Cardiac fibroblast (primary cell): ENCODE results near the gene GRM2.

ENCODE experiments used
- DNase-seq, 2 donors: peaks; one replicate each; pipeline versions ENCODE4 v3.0.0 to v3.0.0-alpha.2; 2010; ENCODE audit warnings: low read depth in 2 of 2
- H3K4me3 ChIP-seq, 2 donors: replicated peaks in 1 of 2; 1 replicate in 1 of 2; 2 replicates in 1 of 2; pipeline ENCODE4 v1.5.1; 2011; ENCODE audit warnings: low read depth in 2 of 2, low read length in 2 of 2, mild to moderate bottlenecking in 2 of 2, moderate library complexity in 1 of 2
- CTCF ChIP-seq: IDR thresholded peaks from one replicate; pipeline ENCODE4 v1.5.1; 2011; ENCODE audit warnings: low read depth, mild to moderate bottlenecking, low read length, inconsistent platforms

GRM2 gene

DNA sequence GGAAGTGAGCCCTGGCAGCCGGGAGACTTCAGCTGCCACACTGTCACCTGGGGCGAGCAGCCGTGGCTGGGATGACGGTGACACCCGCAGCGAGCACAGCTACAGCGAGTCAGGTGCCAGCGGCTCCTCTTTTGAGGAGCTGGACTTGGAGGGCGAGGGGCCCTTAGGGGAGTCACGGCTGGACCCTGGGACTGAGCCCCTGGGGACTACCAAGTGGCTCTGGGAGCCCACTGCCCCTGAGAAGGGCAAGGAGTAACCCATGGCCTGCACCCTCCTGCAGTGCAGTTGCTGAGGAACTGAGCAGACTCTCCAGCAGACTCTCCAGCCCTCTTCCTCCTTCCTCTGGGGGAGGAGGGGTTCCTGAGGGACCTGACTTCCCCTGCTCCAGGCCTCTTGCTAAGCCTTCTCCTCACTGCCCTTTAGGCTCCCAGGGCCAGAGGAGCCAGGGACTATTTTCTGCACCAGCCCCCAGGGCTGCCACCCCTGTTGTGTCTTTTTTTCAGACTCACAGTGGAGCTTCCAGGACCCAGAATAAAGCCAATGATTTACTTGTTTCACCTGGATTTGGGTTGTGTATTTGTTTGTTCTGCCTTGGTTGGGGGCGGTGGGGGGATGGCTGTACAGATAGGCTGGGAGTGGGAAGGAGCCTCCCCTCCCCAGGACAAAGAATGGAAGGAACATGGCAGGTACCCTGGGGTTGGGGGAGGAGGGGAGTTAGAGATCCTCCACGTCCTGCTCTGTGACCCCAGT, 2.9 kb upstream of the GRM2 start:
- no peak for DNase-seq
- H3K4me3 ChIP-seq: no peak overlapping the region
- no peak for TF ChIP-seq CTCF

DNA sequence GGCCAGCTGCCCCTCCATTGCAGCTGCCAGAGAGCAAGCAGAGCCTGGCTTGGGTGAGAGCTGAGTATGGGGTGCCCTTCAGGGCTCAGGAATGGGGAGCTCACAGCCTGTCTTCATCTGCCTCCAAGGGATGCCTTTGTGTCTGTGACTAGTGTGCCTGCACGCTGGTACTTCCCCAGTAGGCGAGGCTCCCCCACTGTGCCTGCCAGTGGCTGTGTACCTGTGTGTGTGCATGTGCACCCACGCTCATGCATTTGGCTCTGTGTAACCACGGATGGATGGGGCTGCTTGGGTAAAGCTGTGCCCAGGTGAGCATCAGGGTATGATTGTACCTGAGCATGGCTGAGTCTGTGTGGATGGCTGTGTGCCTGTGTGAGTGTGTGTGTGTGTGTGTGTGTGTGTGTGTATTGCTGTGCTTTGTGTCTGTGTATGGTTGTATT, 2.3 kb upstream of the GRM2 start:
- TF ChIP-seq CTCF: no peak
- DNase-seq: no peak
- no peak overlapping the region for H3K4me3 ChIP-seq

- H3K4me3 ChIP-seq: no peak overlapping the region
- DNase-seq: no peak
- no peak for TF ChIP-seq CTCF
Observed at GRCh38 chr3:51705276-51706020, 1.4 kb upstream of the GRM2 start.

DNA sequence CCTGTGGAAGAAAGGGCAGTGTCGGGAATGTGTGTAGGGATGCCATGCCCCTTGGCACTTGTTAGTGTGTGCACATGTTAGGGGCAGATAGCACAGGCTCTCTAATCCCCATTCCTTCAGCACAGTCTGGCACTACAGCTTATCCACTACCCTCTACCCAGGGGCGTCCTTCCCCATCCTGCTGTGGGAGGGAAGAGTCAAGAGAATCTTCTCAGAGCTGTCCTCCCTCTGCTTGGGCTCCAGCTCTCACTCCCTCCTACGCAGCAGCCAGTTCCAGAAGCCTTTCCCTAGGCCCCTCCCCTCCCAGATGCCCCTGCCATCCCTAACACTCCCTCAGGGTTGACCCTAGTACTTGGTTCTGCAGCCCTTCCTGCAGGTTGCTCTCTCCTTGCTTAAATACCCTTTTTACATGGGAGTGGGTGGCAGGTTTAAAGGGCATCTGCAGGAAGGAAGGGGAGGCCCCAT, 815 bp upstream of the GRM2 start:
- TF ChIP-seq CTCF: no peak
- DNase-seq: no peak
- H3K4me3 ChIP-seq: no peak overlapping the region

GRCh38 chr3:51708216-51708845, 1.5 kb downstream of the GRM2 start:
- TF ChIP-seq CTCF: no peak
- no peak for DNase-seq
- H3K4me3 ChIP-seq: no peak overlapping the region

- DNase-seq: no peak
- H3K4me3 ChIP-seq: no peak overlapping the region
- TF ChIP-seq CTCF: no peak
Observed at GRCh38 chr3:51709004-51709420, 2.1 kb downstream of the GRM2 start.
